HepG2 (cell line): ENCODE measurements around the gene PPP1R13L. TPM values are rescaled to one million over a fixed set of nuclear protein-coding genes. Genes with fewer than 3 reads are reported as not detected.

ENCODE experiments used
- CAMTA2 ChIP-seq: sonication (generic); formaldehyde crosslinking; IDR thresholded peaks from 2 replicates; pipeline ENCODE4 v1.4.0; 2020; ENCODE audit warnings: mild to moderate bottlenecking, missing genetic modification reagents, borderline replicate concordance
- CREB3 ChIP-seq: sonication (generic); formaldehyde crosslinking; IDR thresholded peaks from 2 replicates; pipeline ENCODE4 v1.5.0; 2020; ENCODE audit warnings: missing genetic modification reagents
- CTCF ChIP-seq: sonication (generic); formaldehyde crosslinking; IDR thresholded peaks from 2 replicates; pipeline ENCODE4 v1.5.0; 2020; ENCODE audit warnings: mild to moderate bottlenecking, missing genetic modification reagents, moderate library complexity
- IRX3 ChIP-seq: sonication (generic); formaldehyde crosslinking; IDR thresholded peaks from 2 replicates; pipeline ENCODE4 v1.8.1; 2023; ENCODE audit warnings: mild to moderate bottlenecking, low read depth, missing genetic modification reagents, borderline replicate concordance
- KDM1A ChIP-seq: IDR thresholded peaks from 2 replicates; pipeline ENCODE4 v1.6.1; 2016; ENCODE audit warnings: missing compliant biosample characterization
- MTF2 ChIP-seq: sonication (generic); formaldehyde crosslinking; IDR thresholded peaks from 2 replicates; pipeline ENCODE4 v1.5.0; 2020; ENCODE audit warnings: missing genetic modification reagents, borderline replicate concordance
- MXD3 ChIP-seq: IDR thresholded peaks from 2 replicates; pipeline ENCODE4 v1.6.1; 2016; ENCODE audit warnings: mild to moderate bottlenecking, missing biosample characterization, missing genetic modification reagents
- NFRKB ChIP-seq: fragments of 450-650 bp; IDR thresholded peaks from 2 replicates; pipeline ENCODE4 v1.6.1; 2017
- POGK ChIP-seq: sonication (generic); formaldehyde crosslinking; conservative IDR thresholded peaks from 2 replicates; pipeline ENCODE4 v1.8.0; 2022; ENCODE audit warnings: mild to moderate bottlenecking, moderate library complexity, missing genetic modification reagents
- RXRA ChIP-seq: sonication (generic); formaldehyde crosslinking; IDR thresholded peaks from 2 replicates; pipeline ENCODE4 v1.5.1; 2020; ENCODE audit warnings: missing genetic modification reagents
- TAF1 ChIP-seq: sonication (generic); formaldehyde crosslinking; IDR thresholded peaks from 2 replicates; pipeline ENCODE4 v1.4.0; 2020; ENCODE audit warnings: missing genetic modification reagents
- TCF12 ChIP-seq, 2 experiments: fragments of 450-650 bp in 1 of 2; sonication (generic) in 1 of 2; formaldehyde crosslinking in 1 of 2; IDR thresholded peaks; 2 replicates each; pipeline versions ENCODE4 v1.6.1 to v1.8.0; 2017 to 2022; ENCODE audit warnings: antibody characterized with exemption in 1 of 2, mild to moderate bottlenecking in 1 of 2, missing genetic modification reagents in 1 of 2, moderate library complexity in 1 of 2
- ZC3H13 ChIP-seq: sonication (generic); formaldehyde crosslinking; IDR thresholded peaks from 2 replicates; pipeline ENCODE4 v1.8.1; 2023; ENCODE audit warnings: mild to moderate bottlenecking, missing genetic modification reagents, moderate library complexity
- ZNF136 ChIP-seq: sonication (generic); formaldehyde crosslinking; IDR thresholded peaks from 2 replicates; pipeline ENCODE4 v1.8.1; 2022; ENCODE audit warnings: low read depth, mild to moderate bottlenecking, moderate library complexity, missing genetic modification reagents
- ZNF207 ChIP-seq: fragments of 450-650 bp; IDR thresholded peaks from 2 replicates; pipeline ENCODE4 v1.6.1; 2016; ENCODE audit warnings: antibody characterized with exemption, borderline replicate concordance
- ZNF263 ChIP-seq: sonication (generic); formaldehyde crosslinking; IDR thresholded peaks from 2 replicates; pipeline ENCODE4 v1.4.0; 2020; ENCODE audit warnings: missing genetic modification reagents
- ZNF333 ChIP-seq: sonication (generic); formaldehyde crosslinking; IDR thresholded peaks from 2 replicates; pipeline ENCODE4 v1.4.0; 2020; ENCODE audit warnings: mild to moderate bottlenecking, missing genetic modification reagents, borderline replicate concordance
- ZNF335 ChIP-seq: sonication (generic); formaldehyde crosslinking; IDR thresholded peaks from 2 replicates; pipeline ENCODE4 v1.4.0; 2020; ENCODE audit warnings: missing genetic modification reagents
- ZNF354B ChIP-seq: sonication (generic); formaldehyde crosslinking; IDR thresholded peaks from 2 replicates; pipeline ENCODE4 v1.8.0; 2022; ENCODE audit warnings: mild to moderate bottlenecking, missing genetic modification reagents
- ZNF510 ChIP-seq: sonication (generic); formaldehyde crosslinking; IDR thresholded peaks from 2 replicates; pipeline ENCODE4 v1.4.0; 2020; ENCODE audit warnings: low read depth, mild to moderate bottlenecking, missing genetic modification reagents
- ZNF572 ChIP-seq: sonication (generic); formaldehyde crosslinking; IDR thresholded peaks from 2 replicates; pipeline ENCODE4 v1.5.1; 2020; ENCODE audit warnings: mild to moderate bottlenecking, missing genetic modification reagents
- ZNF577 ChIP-seq: sonication (generic); formaldehyde crosslinking; IDR thresholded peaks from 2 replicates; pipeline ENCODE4 v1.4.0; 2020; ENCODE audit warnings: mild to moderate bottlenecking, low read depth, missing genetic modification reagents, borderline replicate concordance
- ZNF7 ChIP-seq: IDR thresholded peaks from 2 replicates; pipeline ENCODE4 v1.6.1; 2016; ENCODE audit warnings: missing biosample characterization, missing genetic modification reagents
- ZNF784 ChIP-seq: sonication (generic); formaldehyde crosslinking; IDR thresholded peaks from 2 replicates; pipeline ENCODE4 v1.5.1; 2020; ENCODE audit warnings: missing genetic modification reagents, mild to moderate bottlenecking, borderline replicate concordance
- polyA plus RNA-seq, 8 experiments: library from polyadenylated mRNA; depleted of rRNA in 3 of 8; stranded (reverse) in 7 of 8; unstranded in 1 of 8; fragments of >200 nt; fragmentation: Illumina TruSeq in 4 of 8; extraction: Trizol in 4 of 8; gene quantifications; 2 replicates each; pipeline versions ENCODE4 v1.2.1 to v1.2.3, GENCODE V29; 2011 to 2016; ENCODE audit warnings: low read depth in 4 of 8, missing spikeins in 1 of 8, mixed read lengths in 1 of 8; ENCODE audit not compliant: insufficient read depth in 1 of 8
- total RNA-seq, 5 experiments: library from RNA; depleted of rRNA; stranded (reverse); fragments of >200 nt; fragmentation: Illumina TruSeq; extraction: Trizol; gene quantifications; 2 replicates each; pipeline ENCODE4 v1.2.3, GENCODE V29; 2016; ENCODE audit warnings: low read depth in 1 of 5

Gene PPP1R13L
- total and polyA plus RNA-seq, 2 of the 13 experiments (the other 11 are each of a cell fraction or from before 2014, with no cell fraction given): 1.3 to 6.6 TPM

GRCh38 chr19:45406226-45407090 is 1.6 kb upstream of the PPP1R13L start, which contains the start of gene POLR1G (continued):
- peak; percentile 68 for TF ChIP-seq POGK (CRISPR knock-in tag)
- TF ChIP-seq ZNF572 (CRISPR knock-in tag): 0 out of 2 replicates have a peak, but pooled peaks have one; percentile 75
- no peak for TF ChIP-seq IRX3 (CRISPR knock-in tag)
- no peak for TF ChIP-seq CREB3 (CRISPR knock-in tag)
- peak; percentile 44; the same call in 1 of the 2 replicates for TF ChIP-seq RXRA (CRISPR knock-in tag)
- no peak for TF ChIP-seq CTCF (CRISPR knock-in tag)
- no peak for TF ChIP-seq ZNF136
- TF ChIP-seq MTF2 (CRISPR knock-in tag): peak; percentile 63; the same call in 1 of the 2 replicates
- 0 out of 2 replicates have a peak, but pooled peaks have one; percentile 64 for TF ChIP-seq ZNF577
- 0 out of 2 replicates have a peak, but pooled peaks have one; percentile 72 for TF ChIP-seq ZNF354B (CRISPR knock-in tag)
- TF ChIP-seq TCF12 (IDR thresholded peaks at IDR 0.05): no peak
- 0 out of 2 replicates have a peak, but pooled peaks have one; percentile 45 for TF ChIP-seq TCF12 (CRISPR knock-in tag; IDR thresholded peaks at IDR 0.05)
- TF ChIP-seq ZC3H13 (CRISPR knock-in tag): no peak
- TF ChIP-seq ZNF510 (CRISPR knock-in tag): peak; percentile 78; the same call in 1 of the 2 replicates
- TF ChIP-seq ZNF7 (CRISPR knock-in tag): no peak
- TF ChIP-seq CAMTA2 (CRISPR knock-in tag): 0 out of 2 replicates have a peak, but pooled peaks have one; percentile 41
- TF ChIP-seq ZNF207: no peak
- no peak for TF ChIP-seq ZNF784 (CRISPR knock-in tag)
- peak; percentile 77 for TF ChIP-seq TAF1 (CRISPR knock-in tag)
- TF ChIP-seq NFRKB: no peak
- TF ChIP-seq ZNF333 (CRISPR knock-in tag): no peak; the same call in 1 of the 2 replicates
- TF ChIP-seq ZNF263 (CRISPR knock-in tag): peak; percentile 39; the same call in 1 of the 2 replicates
- peak; percentile 39; the same call in 1 of the 2 replicates for TF ChIP-seq ZNF335
- TF ChIP-seq KDM1A (CRISPR knock-in tag): no peak
- peak; percentile 87; the same call in 1 of the 2 replicates for TF ChIP-seq MXD3 (CRISPR knock-in tag)
